Renal cortical epithelial cell (primary cell): ENCODE measurements around the gene MED15. TPM values are rescaled to one million over a fixed set of nuclear protein-coding genes. Genes with fewer than 3 reads are reported as not detected.
A peak's percentile ranks its signal among the peaks of the same experiment; 100 is the strongest.

Source experiments
- DNase-seq: peaks from one replicate; pipeline ENCODE4 v3.0.0-alpha.2; 2011; ENCODE audit warnings: low read depth
- total RNA-seq: library from RNA; depleted of rRNA; stranded (reverse); fragments of >200 nt; gene quantifications from 2 replicates; pipeline ENCODE4 v1.2.3, GENCODE V29; 2014

MED15 gene
- total RNA-seq, 1 donor from 2014 or later, result 69.2 TPM

DNA sequence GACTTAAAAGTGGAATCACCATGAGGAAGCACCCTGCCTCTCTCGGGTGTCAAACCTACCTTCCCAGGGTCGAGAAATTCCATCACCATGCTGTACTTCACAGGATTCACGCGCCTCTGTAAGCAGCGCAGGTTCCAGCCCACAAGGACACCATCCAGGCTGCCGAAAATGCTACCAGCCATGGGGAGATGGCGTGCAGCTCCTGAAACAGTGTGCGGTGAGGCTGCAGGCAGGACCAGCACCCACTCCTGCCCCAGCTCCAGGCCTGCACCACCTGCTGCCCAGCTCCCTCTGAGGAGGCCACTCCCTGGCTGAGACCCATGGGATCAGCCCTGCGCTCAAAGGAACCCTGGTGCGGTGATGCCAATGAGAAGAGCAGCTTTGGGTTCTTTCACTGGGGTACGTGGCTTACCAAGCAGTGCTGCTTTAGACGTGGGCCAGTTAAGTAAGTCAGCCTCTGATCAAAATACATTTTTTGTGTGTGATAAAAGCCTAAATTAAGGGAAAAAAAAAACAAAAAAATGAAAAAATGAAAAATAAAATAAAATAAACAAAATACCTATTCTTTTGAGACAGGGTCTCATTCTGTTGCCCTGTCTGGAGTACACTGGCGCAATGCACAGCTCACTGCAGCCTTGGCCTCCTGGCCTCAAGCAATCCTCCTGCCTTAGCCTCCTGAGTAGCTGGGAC lies 115.4 kb downstream of the MED15 start:
- no peak for DNase-seq

DNA sequence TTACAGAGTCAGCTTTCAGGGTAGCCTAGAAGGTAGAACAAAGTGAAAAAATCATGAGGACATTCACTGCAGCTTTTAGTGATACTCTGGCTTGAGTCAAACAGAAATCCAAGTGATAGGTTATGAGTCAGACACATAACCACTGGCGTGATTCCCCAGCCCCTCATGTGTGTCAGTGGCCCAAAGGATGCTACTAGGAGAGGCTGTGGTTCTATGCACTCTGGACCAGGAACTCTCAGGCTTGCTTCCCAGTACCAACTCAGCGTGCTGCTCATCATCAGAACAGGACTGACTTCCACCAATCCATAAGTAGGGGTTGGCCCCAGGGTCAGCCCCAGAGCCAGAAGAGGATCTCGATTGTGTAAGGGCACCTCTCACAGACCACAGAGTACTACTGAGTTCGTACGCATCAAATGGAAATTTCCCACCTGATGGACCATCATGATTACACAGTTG lies 116.8 kb downstream of the MED15 start:
- peak; percentile 2 for DNase-seq

DNA sequence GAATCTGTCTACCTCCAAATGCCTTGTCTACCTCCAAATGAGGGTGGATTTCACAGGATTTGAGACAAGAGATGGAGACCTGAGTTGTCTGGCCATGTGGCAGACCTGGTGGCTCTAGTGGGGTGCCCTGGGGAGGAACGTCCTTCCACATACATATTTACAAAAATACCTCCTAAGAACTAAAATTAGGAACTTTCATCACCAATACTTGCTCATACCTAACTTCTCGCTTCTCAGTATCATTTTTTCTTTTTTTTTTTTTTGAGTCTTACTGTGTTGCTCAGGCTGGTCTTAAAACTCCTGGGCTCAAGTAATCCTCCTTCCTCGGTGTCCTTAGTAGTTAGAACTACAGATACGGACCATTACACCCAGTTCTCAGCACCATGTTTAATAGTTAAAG lies 117.9 kb downstream of the MED15 start:
- DNase-seq, result no peak

DNA sequence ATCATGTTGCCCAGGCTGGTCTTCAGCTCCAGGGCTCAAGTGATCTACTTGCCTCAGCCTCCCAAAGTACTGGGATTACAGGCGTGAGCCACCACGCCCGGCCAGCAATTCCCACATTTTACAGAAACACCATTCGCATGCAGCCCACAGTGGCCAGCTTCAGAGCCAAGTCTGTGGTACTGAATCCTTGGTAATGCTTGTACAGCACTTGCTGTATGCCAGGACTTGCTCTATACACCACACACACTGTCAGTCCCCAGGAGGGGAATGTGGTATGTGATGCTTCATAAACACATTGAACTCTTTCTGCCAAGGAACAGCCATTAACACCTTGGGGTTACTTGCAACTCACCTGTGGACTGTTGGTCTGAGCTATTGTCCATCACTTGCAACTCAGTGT lies 119.4 kb downstream of the MED15 start:
- DNase-seq, result no peak

DNA sequence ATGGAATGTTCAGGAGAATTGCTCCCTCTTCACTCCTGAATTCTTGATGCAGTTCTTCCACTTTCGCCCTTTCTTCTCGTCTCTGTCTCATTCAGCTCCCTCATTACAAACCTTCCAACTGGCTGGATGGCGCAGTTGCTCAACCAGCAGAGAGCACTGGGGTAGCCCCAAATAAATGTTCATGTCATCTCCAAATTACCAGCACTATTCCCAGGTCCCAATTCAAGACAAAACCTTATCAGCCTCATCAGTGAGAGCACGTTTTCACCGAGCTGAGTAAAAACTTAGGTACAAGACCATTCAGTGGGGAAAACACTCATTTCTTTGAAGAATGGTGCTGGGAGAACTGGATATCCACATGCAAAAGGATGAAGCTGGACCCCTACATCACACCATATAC lies 120.0 kb downstream of the MED15 start:
- no peak for DNase-seq

DNA sequence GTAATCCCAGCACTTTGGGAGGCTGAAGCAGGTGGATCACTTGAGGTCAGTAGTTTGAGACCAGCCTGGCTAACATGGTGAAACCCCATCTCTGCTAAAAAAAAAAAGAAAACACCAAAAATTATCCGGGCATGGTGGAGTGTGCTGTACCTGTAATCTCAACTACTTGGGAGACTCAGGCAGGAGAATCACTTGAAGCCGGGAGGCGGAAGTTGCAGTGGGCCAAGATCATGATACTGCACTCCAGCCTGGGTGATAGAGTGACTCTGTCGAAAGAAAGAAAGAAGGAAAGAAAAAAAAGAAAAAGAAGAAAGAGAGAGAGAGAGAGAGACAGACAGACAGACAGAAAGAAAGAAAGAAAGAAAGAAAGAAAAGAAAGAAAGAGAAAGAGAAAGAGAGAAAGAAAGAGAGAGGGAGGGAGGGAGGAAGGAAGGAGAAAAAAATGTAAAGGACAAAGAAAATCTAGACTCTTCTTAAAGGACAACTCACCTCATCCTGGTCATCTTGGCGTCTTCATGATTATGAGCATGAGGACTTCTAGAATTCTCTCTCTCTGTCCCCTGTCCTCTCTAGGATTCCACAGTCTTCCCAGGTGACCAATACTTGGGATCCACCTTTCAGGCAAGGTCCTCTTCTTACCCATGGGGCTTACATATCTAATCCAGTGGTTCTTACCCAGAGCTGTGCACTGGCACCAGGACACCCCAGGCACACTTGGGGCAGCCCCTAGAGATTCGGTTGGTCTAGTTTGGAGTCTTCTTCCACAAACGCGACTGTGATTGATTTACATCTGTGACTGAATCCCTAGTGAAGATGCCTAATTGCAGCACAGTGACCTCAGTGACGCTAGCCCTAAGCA lies 120.9 kb downstream of the MED15 start:
- no peak for DNase-seq

DNA sequence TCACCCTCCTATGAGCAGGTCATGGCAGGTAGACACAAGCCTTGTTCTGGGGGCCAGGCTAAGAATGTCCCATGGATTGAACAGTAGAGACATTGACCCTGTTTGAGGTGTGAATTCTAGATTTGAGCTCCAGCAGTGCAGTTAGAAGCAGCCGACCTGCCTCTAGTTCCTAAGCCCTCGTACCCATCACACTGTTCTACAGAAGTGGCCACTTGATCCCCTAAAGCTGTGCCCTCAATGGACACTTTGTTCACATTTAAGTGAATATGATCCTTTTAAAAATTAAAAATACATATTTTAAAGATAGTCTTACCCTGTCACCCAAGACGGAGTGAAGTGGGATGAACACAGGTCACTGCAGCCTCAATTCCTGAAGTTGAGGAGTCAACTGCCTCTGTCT lies 122.0 kb downstream of the MED15 start:
- no peak for DNase-seq

DNA sequence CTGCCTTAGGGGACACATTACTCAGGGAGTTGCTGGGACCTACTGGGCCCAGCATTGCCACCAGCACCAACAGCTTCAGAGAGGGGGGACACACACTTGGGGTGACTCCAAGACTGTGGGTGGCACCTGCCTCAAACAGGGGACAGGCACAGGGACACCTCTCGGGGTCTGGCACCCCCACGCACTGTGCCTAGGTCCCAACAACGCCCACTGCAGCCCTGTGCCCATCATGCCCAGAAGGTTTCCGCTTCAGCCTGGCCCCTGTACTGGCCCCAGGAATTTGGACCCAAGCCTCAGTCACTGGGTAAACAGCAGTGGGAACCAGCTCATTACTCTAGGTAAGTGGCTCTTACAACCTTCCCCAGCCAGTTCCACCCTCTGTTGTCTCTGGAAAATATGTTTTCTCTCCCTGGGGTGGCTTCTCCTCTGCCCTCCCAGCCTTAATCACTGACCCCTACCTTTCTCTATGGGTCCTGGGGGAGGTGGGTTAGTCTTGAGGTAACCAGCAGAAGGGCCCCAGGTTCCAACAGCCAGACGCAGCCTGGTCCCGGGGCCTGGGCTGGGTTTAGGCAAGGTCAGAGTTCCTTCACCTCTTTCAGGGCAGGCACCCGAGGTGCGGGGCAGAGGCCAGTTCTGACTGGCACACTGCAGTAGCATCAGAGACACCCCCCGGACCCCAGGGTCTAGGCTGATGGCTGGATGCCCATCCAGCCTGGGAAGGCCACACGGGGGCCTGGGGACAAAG lies 123.6 kb downstream of the MED15 start:
- no peak for DNase-seq

DNA sequence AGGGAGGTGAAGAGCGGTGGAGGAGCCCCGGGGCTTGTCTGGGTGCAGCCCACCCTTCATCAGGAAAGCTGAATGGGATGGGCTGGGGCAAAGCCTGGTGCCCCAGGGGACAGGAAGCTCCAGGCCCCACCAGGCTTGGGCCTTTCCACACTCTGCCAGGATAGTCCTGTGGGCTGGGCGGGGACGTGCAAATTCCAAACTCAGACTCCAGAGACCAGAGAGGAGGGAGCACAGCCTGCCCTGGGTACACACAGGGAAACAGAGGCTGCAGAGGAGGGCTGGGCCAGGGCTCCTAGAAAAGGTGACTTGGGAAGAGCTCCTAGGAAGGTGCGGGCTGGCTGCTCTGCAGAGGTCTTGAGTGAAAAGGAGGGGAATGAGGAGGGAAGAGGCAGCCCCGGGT lies 124.7 kb downstream of the MED15 start:
- no peak for DNase-seq

DNA sequence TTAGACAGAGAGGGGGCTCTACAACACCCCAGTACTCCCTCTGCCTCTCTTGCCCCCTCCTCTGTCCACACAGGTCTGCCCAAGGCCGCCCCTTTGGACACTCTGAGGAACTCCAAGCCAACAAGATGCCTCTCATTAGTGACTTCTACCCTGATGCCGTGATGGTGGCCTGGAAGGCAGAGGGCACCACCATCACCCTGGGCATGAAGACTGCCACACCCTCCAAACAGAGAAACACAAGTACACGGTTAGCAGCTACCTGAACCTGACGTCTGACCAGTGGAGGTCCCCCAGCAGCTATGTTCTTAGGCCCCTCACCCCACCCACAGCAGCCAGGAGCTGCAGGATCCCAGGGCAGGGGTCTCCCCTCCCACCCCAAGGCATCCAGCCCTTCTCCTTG lies 125.1 kb downstream of the MED15 start:
- no peak for DNase-seq

DNA sequence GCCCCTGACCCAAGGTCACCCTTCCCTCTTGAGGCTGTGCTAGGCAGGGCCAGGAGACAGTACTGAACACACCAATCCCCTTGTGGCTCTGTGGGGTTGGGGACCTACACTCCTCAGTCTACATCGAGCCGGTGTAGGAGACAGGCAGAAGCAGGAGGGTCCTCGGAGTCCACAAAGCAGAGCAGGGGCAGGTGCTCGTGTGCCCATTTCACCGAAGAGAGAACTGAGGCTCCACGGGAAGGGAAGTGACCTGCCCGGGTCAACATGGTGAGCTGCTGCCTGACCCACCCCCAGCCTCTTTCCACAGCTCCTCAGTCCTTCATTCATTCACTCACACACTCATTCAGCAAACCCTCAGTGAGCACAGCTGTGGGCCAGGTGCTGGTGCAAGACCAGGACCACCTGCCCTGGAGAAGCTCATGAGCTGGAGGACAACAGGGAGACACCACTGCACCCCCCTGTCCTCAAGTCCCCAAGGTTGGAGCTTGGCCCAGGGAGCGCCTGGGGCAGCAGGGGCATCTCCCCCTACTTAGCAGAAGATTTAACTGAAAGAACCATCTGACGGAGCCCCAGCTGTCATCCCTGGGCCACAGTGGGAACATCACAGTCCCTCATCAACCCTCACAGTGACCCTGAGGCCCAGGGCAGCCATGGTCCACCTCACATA lies 127.3 kb downstream of the MED15 start:
- DNase-seq, result no peak

DNA sequence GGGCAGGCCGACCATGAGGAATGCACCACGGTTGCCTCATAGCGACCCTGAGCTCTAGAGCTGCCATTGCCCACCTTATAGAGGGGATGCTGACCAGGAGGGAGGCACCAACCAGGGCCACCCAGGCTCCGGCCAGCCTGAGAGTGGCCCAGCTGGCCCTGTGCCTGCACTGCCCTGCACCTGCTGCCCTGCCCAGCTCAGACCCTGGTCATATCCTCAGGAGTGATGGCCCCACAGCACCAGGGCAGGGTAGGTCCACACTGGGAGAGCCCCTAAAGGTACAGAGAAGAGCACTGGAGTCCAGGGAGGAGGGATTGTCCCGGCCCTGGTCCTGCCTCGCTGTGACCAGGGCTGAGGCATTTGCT lies 127.8 kb downstream of the MED15 start:
- DNase-seq, result no peak

DNA sequence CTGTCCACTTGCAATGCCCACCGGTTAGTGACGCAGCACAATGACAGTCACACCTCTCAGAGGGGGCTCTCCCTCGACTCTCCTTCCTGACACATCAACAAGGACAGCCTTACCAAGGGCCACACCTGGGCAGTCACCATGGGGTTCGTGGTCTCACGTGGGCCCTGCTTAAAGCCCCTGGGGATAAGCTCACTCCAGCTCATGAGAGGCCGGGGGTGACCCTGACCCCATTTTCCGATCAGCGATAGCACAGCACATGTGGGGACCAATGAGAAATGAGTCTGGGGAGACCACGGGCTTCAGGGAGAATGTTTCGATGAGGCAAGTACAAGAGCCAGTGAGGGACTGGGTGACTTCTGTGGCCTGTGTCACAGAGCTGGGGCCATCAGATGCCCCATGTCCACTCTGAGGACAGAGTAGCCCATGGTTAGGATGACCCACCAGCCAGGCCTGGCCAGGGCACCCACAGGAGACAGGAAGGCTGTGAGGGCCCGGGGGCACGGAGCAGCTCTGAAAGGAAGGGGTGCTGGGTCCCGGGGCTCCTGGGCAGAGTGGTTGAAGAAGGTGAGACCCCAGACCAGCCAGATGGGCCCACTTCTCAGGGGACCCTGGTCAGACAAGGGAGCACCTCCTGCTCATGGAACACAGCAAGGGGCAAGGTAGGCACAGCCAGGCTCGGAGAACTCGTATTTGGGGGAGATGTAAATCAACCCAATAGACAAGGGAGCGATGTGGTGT lies 128.8 kb downstream of the MED15 start:
- no peak for DNase-seq

DNA sequence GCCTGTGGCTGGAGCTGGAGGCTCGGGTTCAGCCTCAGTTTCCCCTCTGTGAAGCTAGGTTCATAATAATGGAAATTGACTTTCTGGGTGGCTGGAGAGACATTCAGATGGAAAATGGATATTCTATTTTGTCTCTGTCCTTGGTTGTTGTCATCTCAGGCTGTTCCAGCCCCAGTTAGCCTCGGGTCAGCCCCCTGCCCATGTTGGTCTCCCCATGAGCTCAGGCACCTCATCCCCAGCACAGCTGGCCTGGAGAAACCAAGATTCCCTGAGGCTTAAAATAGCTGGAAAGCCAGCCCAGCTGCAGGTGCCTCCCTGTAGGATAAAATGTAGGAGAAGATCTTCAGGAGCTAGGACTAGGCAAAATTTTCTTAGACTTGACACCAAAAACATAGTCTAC lies 129.5 kb downstream of the MED15 start:
- no peak for DNase-seq

Other genes starting within 250 kb of the MED15 start
- gene RTN4R, start 239.3 kb upstream of the MED15 start, total RNA-seq, result 1.2 and 2.0 TPM in 2 replicates
- 28.1 and 39.8 TPM in 2 replicates for gene DGCR6L, start 187.6 kb upstream of the MED15 start, total RNA-seq
- gene ZNF74, start 113.5 kb upstream of the MED15 start, total RNA-seq, result 8.7 and 17.8 TPM in 2 replicates
- gene SCARF2, start 69.8 kb upstream of the MED15 start, total RNA-seq, result 3.3 and 9.1 TPM in 2 replicates
- gene KLHL22, start 11.8 kb upstream of the MED15 start, total RNA-seq, result 18.9 and 25.5 TPM in 2 replicates